Fibroblast of skin of left quadriceps (primary cell): ENCODE data around the gene GP1BB.
"Not testable (repeated sequence)": the region's sequence is repeated elsewhere in the genome, so short reads cannot be mapped to it uniquely, and the experiment has no call there.

Experiments used
- DNase-seq, 2 experiments: peaks; one replicate each; pipeline ENCODE4 v3.0.0-alpha.2; 2013; ENCODE audit warnings: low read depth in 2 of 2

Gene GP1BB

DNA sequence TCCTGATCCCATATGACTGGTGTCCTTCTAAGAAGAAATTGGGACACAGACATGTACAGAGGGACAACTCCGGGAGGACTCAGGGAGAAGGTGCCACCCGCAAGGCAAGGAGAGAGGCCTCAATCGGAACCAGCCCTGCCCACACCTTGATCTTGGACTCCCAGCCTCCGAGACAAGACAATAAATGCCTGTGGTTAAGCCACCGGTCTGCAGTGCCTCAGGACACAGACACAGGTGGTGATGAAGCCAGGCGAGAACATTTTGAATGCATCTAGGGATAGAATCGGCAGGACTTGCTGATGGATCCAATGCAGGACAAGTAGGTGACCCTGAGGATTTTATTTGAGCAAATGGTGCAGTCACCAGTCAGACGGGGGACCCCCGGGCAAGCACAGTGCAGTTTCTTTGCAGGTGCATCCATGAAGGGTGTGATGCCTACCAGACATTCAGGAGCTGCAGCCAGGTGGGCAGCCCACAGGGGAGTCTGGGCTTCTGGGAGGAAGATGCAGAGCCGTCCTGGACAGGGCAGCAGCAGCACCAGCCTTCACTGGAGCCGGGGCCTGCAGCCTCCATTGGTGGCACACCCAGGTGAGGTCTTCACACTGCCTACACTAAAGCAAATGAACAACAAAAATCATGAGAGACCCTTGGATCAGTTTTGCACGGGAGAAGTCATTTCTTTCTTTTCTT lies 29.2 kb upstream of the GP1BB start:
- no peak for DNase-seq

DNA sequence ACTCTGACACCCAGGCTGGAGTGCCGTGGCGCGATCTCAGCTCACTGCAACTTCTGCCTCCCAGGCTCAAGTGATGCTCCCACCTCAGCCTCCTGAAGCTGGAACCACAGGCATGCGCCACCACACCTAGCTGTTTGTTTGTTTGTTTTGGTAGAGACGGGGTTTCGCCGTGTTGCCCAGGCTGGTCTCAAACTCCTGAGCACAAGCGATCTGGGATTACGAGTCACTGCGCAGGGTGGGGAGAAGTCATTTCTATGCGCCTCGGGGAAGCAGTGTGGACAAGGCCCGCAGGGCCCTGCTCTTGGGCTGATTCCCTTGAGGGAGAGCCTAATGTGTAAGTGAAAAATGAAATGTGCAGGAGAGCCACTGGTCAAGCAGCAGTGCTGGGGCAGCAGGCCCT lies 28.6 kb upstream of the GP1BB start:
- no peak for DNase-seq

- DNase-seq, result no peak
Measured at GRCh38 chr22:19696504-19697276, 26.6 kb upstream of the GP1BB start.

GRCh38 chr22:19697871-19698270 lies 25.5 kb upstream of the GP1BB start:
- not testable (repeated sequence) for DNase-seq

- no peak for DNase-seq
Measured at GRCh38 chr22:19700790-19701419, 22.4 kb upstream of the GP1BB start.

- no peak for DNase-seq
Measured at GRCh38 chr22:19701420-19702145, 21.8 kb upstream of the GP1BB start.

DNA sequence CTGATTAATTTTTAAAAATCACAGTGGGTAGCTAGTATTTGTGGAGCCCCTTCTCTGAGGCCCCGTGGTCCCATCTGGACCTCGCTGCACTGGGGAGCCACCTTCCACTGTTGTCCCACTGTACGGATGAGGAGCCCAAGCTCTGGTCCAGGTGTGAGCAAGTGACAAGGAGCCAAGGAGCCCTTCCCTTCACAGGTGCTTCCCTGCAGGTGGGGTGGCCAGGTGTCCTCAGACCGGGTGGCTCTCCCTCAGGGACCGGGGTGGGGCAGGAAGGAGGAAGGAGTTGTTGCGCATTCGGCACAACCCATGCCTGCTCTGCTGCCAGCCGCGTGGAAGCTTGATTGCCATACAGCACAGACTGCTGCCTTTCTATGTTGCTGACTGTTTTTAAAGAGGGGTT lies 19.5 kb upstream of the GP1BB start:
- DNase-seq, result no peak

GRCh38 chr22:19704355-19705015 lies 18.9 kb upstream of the GP1BB start:
- no peak for DNase-seq

DNA sequence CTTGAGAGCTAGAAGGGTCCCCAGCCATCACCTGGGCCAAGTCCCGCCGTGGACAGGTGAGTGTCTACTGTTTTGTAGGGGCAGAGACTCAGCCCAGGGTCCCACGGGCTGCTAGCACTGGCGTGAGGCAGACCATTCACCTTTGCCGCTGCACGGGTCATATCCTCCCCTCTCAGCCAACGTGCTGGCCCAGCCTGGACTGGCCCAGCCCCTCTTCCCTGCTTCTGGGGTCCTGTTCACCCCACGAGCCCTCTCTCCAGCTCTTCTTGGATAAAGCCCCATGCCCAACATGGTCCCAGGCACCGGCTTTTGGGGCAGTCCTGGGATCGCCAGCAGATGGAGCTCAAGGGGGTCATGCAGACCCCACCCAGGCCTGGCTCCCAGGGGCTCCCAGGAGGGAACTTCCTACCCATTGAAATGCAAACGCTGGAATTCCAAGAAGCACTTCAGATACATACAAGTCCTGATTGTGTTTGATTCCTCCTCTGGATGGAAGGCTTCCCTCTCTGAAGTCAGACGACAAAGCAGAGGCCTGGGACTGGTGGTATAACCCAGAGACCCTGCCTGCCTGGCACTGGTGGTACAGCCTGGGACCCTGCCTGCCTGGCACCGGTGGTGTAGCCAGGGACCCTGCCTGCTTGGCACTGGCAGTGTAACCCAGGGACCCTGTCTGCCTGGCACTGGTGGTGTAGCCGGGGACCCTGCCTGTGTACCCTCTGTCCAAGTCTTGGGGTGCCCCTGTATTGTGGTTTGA lies 18.0 kb upstream of the GP1BB start:
- DNase-seq, result no peak

- DNase-seq, result no peak
Measured at GRCh38 chr22:19706661-19707151, 16.6 kb upstream of the GP1BB start.

DNA sequence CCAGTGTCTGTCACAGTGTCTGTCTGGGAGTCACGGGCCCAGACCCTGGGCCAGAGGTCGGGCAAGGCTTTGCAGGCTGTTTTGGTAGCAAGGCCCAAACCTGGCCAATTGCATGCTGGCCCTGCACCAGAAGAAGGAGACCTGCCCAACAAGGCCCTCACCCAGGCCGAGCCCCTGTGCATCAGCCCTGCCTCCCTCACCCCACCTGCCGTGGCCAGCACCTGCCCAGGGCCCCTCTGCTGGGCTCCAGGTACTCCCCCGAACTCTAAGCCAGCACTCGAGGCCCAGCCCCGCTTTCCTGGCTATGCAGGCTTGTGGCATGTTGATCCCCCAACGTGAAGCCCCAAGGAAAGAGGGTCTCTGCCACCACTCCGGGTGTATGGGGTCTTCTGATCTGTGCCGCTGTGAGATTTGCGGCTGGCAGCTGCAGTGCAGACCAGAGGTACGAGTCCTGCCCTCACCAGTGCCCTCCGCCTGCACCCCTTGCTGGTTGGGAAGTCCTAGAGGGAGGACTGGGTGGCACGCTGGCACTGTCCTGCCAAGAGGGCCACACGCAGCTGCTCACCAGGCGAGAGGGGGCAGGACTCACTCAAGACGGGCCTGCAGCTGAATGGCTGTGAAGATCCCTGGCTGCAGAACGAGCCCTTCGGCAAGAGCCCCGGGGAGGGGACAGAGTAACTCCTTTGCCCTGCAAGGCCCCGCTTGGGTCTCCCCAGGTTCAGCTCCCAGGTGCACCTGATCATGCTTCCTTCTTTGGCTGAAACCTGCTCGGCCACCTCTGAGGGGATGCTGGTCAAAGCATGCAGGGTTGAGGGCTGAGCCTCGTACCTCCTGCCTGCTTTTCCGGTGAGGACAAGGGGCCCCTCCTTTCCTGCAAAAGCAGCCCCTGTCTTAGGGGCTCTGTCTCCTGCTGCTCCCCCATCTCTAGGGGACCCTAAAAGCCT lies 15.7 kb upstream of the GP1BB start:
- no peak for DNase-seq

DNA sequence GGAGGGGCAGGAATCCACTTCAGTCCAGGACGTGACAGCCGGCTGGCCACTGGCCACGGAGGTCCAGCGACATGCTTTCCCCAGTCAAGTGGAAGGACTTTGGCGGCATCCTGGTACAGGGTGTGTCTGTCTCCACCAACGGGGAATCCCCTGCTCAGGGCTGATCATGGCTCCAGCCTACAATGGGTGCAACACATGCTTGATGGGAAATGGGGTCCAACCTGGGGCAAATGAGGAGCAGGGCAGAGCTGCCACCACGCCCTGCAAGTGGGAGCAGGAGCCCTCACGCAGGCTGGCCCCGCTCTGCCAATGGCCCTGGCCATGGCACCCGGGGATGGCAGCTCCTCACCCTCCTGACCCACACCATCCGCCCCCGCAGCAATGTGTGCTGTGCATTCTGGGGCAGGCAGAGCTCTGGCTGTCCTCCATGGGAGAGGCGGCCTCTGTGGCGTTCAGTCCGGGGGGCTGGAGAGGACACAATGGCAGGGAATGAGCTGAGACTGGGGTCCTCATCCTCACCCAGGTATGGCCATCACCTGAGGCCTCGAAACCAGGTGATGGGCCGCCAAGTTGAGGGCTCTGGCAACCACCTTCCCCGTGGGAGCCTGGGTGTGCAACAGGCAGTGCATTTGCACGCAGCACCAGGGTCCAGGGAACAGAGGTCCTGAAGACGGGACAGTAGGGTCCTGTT lies 14.9 kb upstream of the GP1BB start:
- DNase-seq, result no peak

DNA sequence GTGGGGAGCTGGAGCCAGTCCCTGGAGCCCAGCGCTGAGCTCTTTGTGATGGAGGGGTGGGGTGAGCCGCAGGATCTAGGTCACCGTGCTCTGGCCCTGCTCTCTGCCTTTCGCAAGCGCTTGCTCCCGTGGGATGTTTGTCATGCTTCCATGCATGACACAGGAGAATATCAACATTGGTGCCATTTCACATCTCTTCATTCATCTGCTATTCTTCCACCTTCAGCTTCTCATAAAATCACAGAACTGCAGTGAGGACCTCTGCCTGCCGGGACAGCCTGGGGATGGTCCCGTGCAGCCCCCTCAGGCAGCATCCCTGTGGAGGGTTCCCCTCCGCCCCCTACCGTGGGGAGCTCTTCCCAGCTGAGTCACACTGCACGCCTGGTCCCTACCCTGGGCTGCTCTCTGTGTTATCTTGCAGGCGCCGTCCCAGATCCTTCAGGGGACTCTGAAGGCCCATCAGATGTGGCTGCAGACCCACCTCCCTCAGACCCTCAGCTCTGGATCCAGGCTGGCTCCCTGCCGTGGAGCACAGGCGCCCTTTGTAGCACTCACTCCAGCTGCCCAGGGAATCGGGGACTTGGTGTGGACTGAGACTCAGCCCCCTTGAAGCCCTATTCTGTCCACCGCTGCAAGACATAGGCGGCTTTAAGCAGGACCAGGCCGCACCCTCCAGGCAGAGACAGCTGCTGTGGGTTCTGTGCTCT lies 14.1 kb upstream of the GP1BB start:
- no peak for DNase-seq

- no peak for DNase-seq
Measured at GRCh38 chr22:19710020-19710768, 13.1 kb upstream of the GP1BB start.

DNA sequence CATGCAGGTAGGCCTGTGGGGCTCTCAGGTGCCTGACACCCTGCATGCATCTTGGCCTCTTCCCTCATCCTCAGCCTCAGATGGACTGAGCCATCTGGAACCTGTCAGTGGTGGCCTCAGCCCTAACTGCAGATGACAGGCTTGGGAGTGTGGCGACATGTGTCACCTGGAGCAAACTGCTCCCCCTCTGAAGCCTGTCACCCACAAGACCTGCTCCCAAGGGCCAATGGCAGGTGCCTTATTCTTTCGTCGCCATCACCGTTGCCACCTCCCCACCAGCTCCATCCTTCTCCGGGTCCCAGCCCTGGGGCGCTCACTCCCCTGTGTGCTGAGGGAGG lies 12.6 kb upstream of the GP1BB start:
- no peak for DNase-seq

DNA sequence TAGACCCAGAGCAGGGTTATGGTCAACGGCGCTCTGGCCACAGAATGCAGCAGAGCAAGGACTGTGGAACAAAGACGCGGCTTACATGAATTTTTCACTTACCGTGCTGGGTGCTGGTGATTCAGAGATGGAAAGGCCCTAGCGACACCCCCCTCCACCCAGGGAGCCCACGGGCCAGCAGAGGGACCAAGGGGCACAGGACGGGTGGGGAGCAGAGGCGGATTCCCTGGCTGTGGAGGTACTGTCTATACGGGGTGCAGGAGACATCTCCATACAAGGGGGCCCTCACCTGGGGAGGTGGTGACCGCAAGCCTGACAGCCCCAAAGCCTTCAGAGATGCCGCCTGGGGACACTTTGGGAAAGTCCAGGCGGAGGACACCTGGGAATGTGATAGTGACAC lies 10.1 kb upstream of the GP1BB start:
- no peak for DNase-seq

- no peak for DNase-seq
Measured at GRCh38 chr22:19713650-19714311, 9.6 kb upstream of the GP1BB start.
